ENCODE data around the gene SCN5A. TPM values are rescaled to one million over a fixed set of nuclear protein-coding genes. Genes with fewer than 3 reads are reported as not detected.

The SCN5A gene
- total RNA-seq, 1 experiment from 2014 or later: 0.54 TPM

- H3K36me3 ChIP-seq (ENCODE audit: insufficient read depth, low read length, poor library complexity, severe bottlenecking): no peaks in the 10 kb centered on the region
- intact Hi-C loops (cut with micrococcal nuclease; ENCODE audit: unreplicated experiment): no loop called here
- TF ChIP-seq CTCF (conservative IDR thresholded peaks at IDR 0.05; ENCODE audit: low read depth, low read length): no peak
- TF ChIP-seq EZH2 (IDR thresholded peaks at IDR 0.05; ENCODE audit: borderline replicate concordance, low read depth, low read length, poor library complexity, severe bottlenecking): no peak
- no TSS peak for BruUV-seq (replicated peaks)
- no peaks in the 10 kb centered on the region for H3K4me1 ChIP-seq (ENCODE audit: insufficient read depth, low read length, poor library complexity, severe bottlenecking)
- no peak overlapping the region for H3K27ac ChIP-seq (ENCODE audit: low read depth, low read length, poor library complexity, severe bottlenecking)
- ChIA-PET CTCF (no interaction called here), POLR2A (ENCODE audit: low non-redundant PET) (no interaction called here)
- no peak overlapping the region for H3K4me3 ChIP-seq (ENCODE audit: low read depth, low read length, poor library complexity, severe bottlenecking)
- H3K9me3 ChIP-seq (ENCODE audit: low read depth, low read length, poor library complexity, severe bottlenecking): no peaks in the 10 kb centered on the region
- H3K27me3 ChIP-seq (replicated peaks; ENCODE audit: insufficient read depth, low read depth, low read length, poor library complexity): no peaks in the 10 kb centered on the region
- no peak for DNase-seq (ENCODE audit: low spot score)
Observed at GRCh38 chr3:38580450-38581382, 68.8 kb downstream of the SCN5A start.

GRCh38 chr3:38579551-38580449, 69.7 kb downstream of the SCN5A start:
- CTCF ChIA-PET: no interaction called here
- H3K36me3 ChIP-seq (ENCODE audit: insufficient read depth, low read length, poor library complexity, severe bottlenecking): no peaks in the 10 kb centered on the region
- DNase-seq (ENCODE audit: low spot score): no peak
- H3K27ac ChIP-seq (ENCODE audit: low read depth, low read length, poor library complexity, severe bottlenecking): no peak overlapping the region
- BruUV-seq (replicated peaks): no TSS peak
- POLR2A ChIA-PET (ENCODE audit: low non-redundant PET): no interaction called here
- TF ChIP-seq EZH2 (IDR thresholded peaks at IDR 0.05; ENCODE audit: borderline replicate concordance, low read depth, low read length, poor library complexity, severe bottlenecking): no peak
- no peak for TF ChIP-seq CTCF (conservative IDR thresholded peaks at IDR 0.05; ENCODE audit: low read depth, low read length)
- H3K27me3 ChIP-seq (replicated peaks; ENCODE audit: insufficient read depth, low read depth, low read length, poor library complexity): no peaks in the 10 kb centered on the region
- intact Hi-C loops (cut with micrococcal nuclease; ENCODE audit: unreplicated experiment): no loop called here
- no peaks in the 10 kb centered on the region for H3K4me1 ChIP-seq (ENCODE audit: insufficient read depth, low read length, poor library complexity, severe bottlenecking)
- no peak overlapping the region for H3K4me3 ChIP-seq (ENCODE audit: low read depth, low read length, poor library complexity, severe bottlenecking)
- H3K9me3 ChIP-seq (ENCODE audit: low read depth, low read length, poor library complexity, severe bottlenecking): no peaks in the 10 kb centered on the region

- POLR2A ChIA-PET (ENCODE audit: low non-redundant PET): no interaction called here
- TF ChIP-seq EZH2 (IDR thresholded peaks at IDR 0.05; ENCODE audit: borderline replicate concordance, low read depth, low read length, poor library complexity, severe bottlenecking): no peak
- no peak for TF ChIP-seq CTCF (conservative IDR thresholded peaks at IDR 0.05; ENCODE audit: low read depth, low read length)
- no peaks in the 10 kb centered on the region for H3K9me3 ChIP-seq (ENCODE audit: low read depth, low read length, poor library complexity, severe bottlenecking)
- no peaks in the 10 kb centered on the region for H3K4me1 ChIP-seq (ENCODE audit: insufficient read depth, low read length, poor library complexity, severe bottlenecking)
- intact Hi-C loops (cut with micrococcal nuclease; ENCODE audit: unreplicated experiment): no loop called here
- no peak for DNase-seq (ENCODE audit: low spot score)
- H3K27ac ChIP-seq (ENCODE audit: low read depth, low read length, poor library complexity, severe bottlenecking): no peak overlapping the region
- no TSS peak for BruUV-seq (replicated peaks)
- H3K27me3 ChIP-seq (replicated peaks; ENCODE audit: insufficient read depth, low read depth, low read length, poor library complexity): no peaks in the 10 kb centered on the region
- H3K36me3 ChIP-seq (ENCODE audit: insufficient read depth, low read length, poor library complexity, severe bottlenecking): no peaks in the 10 kb centered on the region
- CTCF ChIA-PET: no interaction called here
- no peak overlapping the region for H3K4me3 ChIP-seq (ENCODE audit: low read depth, low read length, poor library complexity, severe bottlenecking)
Observed at GRCh38 chr3:38579141-38579540, 70.3 kb downstream of the SCN5A start.

All from A673 (cell line).